DOHH2 (cell line): ENCODE results near the gene KLHL1.

Experiments
- CTCF ChIP-seq: fragments of 200-600 bp; sonication (generic); IDR thresholded peaks from one replicate; pipeline ENCODE4 v1.5.1; 2014; ENCODE audit warnings: antibody characterized with exemption, mild to moderate bottlenecking, low read depth, low read length; ENCODE audit not compliant: poor library complexity, severe bottlenecking
- EZH2phosphoT487 ChIP-seq: fragments of 200-600 bp; sonication (generic); IDR thresholded peaks from 2 replicates; pipeline ENCODE4 v1.6.1; 2017; ENCODE audit warnings: borderline replicate concordance, mild to moderate bottlenecking, antibody characterized with exemption, low read length, moderate library complexity, mixed read lengths

- TF ChIP-seq CTCF (no peak), EZH2phosphoT487 (no peak)
These were observed 153.0 kb downstream of the KLHL1 start for GRCh38 chr13:69955271-69955670.
